Adrenal gland (tissue), 5 donors: ENCODE measurements around the gene SELENOO.

Source experiments
- CTCF ChIP-seq, 6 experiments: fragments of 450-650 bp in 4 of 6; fragments of 200-600 bp in 2 of 6; sonication (generic) in 1 of 6; IDR thresholded peaks; 1 replicate in 5 of 6; 2 replicates in 1 of 6; pipeline versions ENCODE4 v1.5.1 to v1.8.0; 2016 to 2021; ENCODE audit warnings: antibody characterized with exemption in 6 of 6, mild to moderate bottlenecking in 2 of 6, moderate library complexity in 1 of 6
- POLR2A ChIP-seq, 2 donors: fragments of 450-650 bp; IDR thresholded peaks; one replicate each; pipeline ENCODE4 v1.6.1; 2017; ENCODE audit warnings: antibody characterized with exemption in 2 of 2, mild to moderate bottlenecking in 2 of 2, moderate library complexity in 1 of 2
- donor health status: DM: no; HTN: no; CAD: no.

DNA sequence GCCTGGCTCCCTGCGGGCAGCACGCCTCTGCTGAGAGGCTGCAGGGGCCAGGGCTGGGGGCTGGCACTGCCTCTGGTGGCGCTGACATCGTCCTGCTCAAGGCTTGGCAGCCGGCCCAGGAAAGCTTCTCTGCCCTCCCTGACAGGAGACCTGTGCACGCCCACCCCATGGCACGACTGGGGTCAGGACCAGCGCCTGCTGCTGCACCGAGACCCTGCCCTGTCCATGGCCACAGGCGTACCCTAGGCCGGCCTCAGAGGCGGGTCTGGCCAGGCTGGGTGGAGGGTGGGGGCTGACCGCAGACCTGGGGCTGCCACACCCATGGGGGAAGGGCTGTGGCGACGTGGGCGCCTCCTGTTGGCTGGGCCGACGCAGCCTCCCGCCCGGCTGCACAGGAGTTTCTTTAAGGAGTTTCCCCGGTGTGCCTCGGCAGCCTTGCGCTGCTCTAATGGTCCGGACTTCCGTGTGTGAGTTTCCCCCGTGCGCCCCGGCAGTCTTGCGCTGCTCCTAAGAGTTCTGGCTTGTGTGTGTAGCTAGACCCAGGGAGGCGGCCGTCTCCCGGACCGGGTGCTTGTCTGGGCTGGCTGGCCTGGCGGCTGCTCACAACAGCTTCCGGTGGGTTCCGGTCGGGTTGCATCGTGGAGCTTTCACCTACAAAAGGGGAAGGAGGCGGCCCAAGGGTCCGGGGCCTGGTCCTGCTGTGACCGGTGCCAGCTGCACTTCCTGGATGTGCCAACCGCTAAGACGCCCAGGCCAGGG, 10.4 kb upstream of the SELENOO start:
- TF ChIP-seq CTCF (IDR thresholded peaks at IDR 0.05) (peak in 3 of 6 experiments; percentile 13 to 44 (median 31)), POLR2A (IDR thresholded peaks at IDR 0.05) (peak in 1 of 2 donors; percentile 44)
